H1 (cell line): ENCODE data around the gene TNN. TPM values are rescaled to one million over a fixed set of nuclear protein-coding genes. Genes with fewer than 3 reads are reported as not detected.

Experiments used
- CTCF ChIA-PET: fragments of 300-600 bp; sonication (Branson Sonifier 250); formaldehyde crosslinking; loops from one replicate; lab custom pipeline; 2021; ENCODE audit not compliant: partially characterized antibody; lab: Charles Lee
- POLR2A ChIA-PET: fragments of 300-600 bp; sonication (Branson Sonifier 250); formaldehyde crosslinking; loops from one replicate; lab custom pipeline; 2021; ENCODE audit warnings: inconsistent platforms; ENCODE audit not compliant: partially characterized antibody; lab: Charles Lee
- DNase-seq, 2 experiments: peaks; one replicate each; pipeline versions ENCODE4 v3.0.0 to v3.0.0-alpha.2; 2010 to 2022; ENCODE audit warnings: low spot score in 2 of 2, low read depth in 1 of 2, mixed read lengths in 1 of 2
- FAIRE-seq: peaks from 2 replicates; lab custom pipeline; 2011; peaks lifted over from hg19 to GRCh38; lab: Jason Lieb, UNC
- H2AFZ ChIP-seq: 2 replicates; pipeline ENCODE4 v1.8.1; 2012; ENCODE audit warnings: low read length, inconsistent platforms
- H2AK5ac ChIP-seq: 2 replicates; pipeline ENCODE4 v1.6.1; 2013; ENCODE audit warnings: low read depth, low read length
- H2BK120ac ChIP-seq: replicated peaks from 2 replicates; pipeline ENCODE3; 2013; ENCODE audit warnings: low read depth, low read length, inconsistent platforms
- H2BK12ac ChIP-seq: 2 replicates; pipeline ENCODE4 v1.6.1; 2013; ENCODE audit warnings: low read depth, low read length
- H2BK15ac ChIP-seq: 2 replicates; pipeline ENCODE4 v1.6.1; 2013; ENCODE audit warnings: low read length
- H2BK20ac ChIP-seq: 2 replicates; pipeline ENCODE4 v1.6.1; 2013; ENCODE audit warnings: low read length
- H2BK5ac ChIP-seq: 2 replicates; pipeline ENCODE4 v1.6.1; 2013; ENCODE audit warnings: low read depth, low read length
- H3K14ac ChIP-seq: 2 replicates; pipeline ENCODE4 v1.6.1; 2013; ENCODE audit warnings: inconsistent platforms; ENCODE audit not compliant: insufficient read length
- H3K18ac ChIP-seq: 2 replicates; pipeline ENCODE4 v1.6.1; 2013; ENCODE audit warnings: low read length; ENCODE audit errors: extremely low read depth
- H3K23ac ChIP-seq: 2 replicates; pipeline ENCODE4 v1.6.1; 2013; ENCODE audit warnings: inconsistent platforms; ENCODE audit not compliant: insufficient read length
- H3K23me2 ChIP-seq: 2 replicates; pipeline ENCODE4 v1.6.1; 2013; ENCODE audit warnings: low read depth, low read length
- H3K27ac ChIP-seq: 2 replicates; pipeline ENCODE4 v1.6.1; 2011; ENCODE audit warnings: low read depth, low read length, inconsistent platforms
- H3K27me3 ChIP-seq, 4 experiments: replicated peaks in 1 of 4; 1 replicate in 1 of 4; 2 replicates in 3 of 4; pipeline versions ENCODE4 v1.6.1 to v1.8.1; 2011 to 2013; ENCODE audit warnings: low read length in 3 of 4, mild to moderate bottlenecking in 3 of 4, inconsistent platforms in 2 of 4, mixed read lengths in 2 of 4, moderate library complexity in 1 of 4; ENCODE audit not compliant: control insufficient read depth in 3 of 4, insufficient read depth in 3 of 4; ENCODE audit errors: extremely low read depth in 1 of 4
- H3K36me3 ChIP-seq, 4 experiments: 2 replicates each; pipeline versions ENCODE4 v1.6.1 to v1.8.1; 2011 to 2013; ENCODE audit warnings: mild to moderate bottlenecking in 4 of 4, low read length in 3 of 4, moderate library complexity in 2 of 4, control low read depth in 1 of 4, inconsistent platforms in 1 of 4; ENCODE audit not compliant: insufficient read depth in 4 of 4, control insufficient read depth in 2 of 4
- H3K4ac ChIP-seq: replicated peaks from 2 replicates; pipeline ENCODE3; 2013; ENCODE audit warnings: low read length, low read depth, mixed read lengths, inconsistent platforms; ENCODE audit not compliant: insufficient read length
- H3K4me1 ChIP-seq, 4 experiments: replicated peaks in 1 of 4; 1 replicate in 1 of 4; 2 replicates in 3 of 4; pipeline versions ENCODE4 v1.6.1 to v1.8.1; 2011 to 2013; ENCODE audit warnings: low read length in 3 of 4, inconsistent platforms in 2 of 4, mixed read lengths in 1 of 4; ENCODE audit not compliant: insufficient read depth in 4 of 4, control insufficient read depth in 3 of 4
- H3K4me2 ChIP-seq, 2 experiments: 2 replicates each; pipeline versions ENCODE4 v1.6.1 to v1.8.1; 2011 to 2013; ENCODE audit warnings: low read depth in 2 of 2, low read length in 2 of 2, control low read depth in 1 of 2, inconsistent platforms in 1 of 2, mild to moderate bottlenecking in 1 of 2; ENCODE audit not compliant: insufficient read depth in 1 of 2
- H3K4me3 ChIP-seq, 4 experiments: fragments of 200-600, 300-600 bp in 1 of 4; sonication (generic), shearing (Covaris generic), sonication (Bioruptor Twin) in 1 of 4; 2 replicates each; pipeline versions ENCODE4 v1.5.1 to v1.8.1; 2011 to 2016; ENCODE audit warnings: low read length in 4 of 4, low read depth in 3 of 4, control low read depth in 2 of 4, inconsistent platforms in 2 of 4, mild to moderate bottlenecking in 2 of 4, mixed read lengths in 1 of 4, moderate library complexity in 1 of 4; ENCODE audit not compliant: insufficient read depth in 2 of 4; ENCODE audit errors: extremely low read depth in 1 of 4
- H3K56ac ChIP-seq: replicated peaks from 2 replicates; pipeline ENCODE3; 2013; ENCODE audit warnings: low read depth, mild to moderate bottlenecking, mixed read lengths, low read length, inconsistent platforms; ENCODE audit not compliant: insufficient read length
- H3K79me1 ChIP-seq: 2 replicates; pipeline ENCODE4 v1.6.1; 2013; ENCODE audit warnings: low read depth, low read length, control low read depth
- H3K79me2 ChIP-seq, 2 experiments: 2 replicates each; pipeline versions ENCODE4 v1.6.1 to v1.8.1; 2012 to 2013; ENCODE audit warnings: low read length in 2 of 2, mild to moderate bottlenecking in 2 of 2, inconsistent platforms in 1 of 2; ENCODE audit not compliant: insufficient read depth in 2 of 2, control insufficient read depth in 1 of 2
- H3K9ac ChIP-seq, 4 experiments: replicated peaks in 1 of 4; 1 replicate in 1 of 4; 2 replicates in 3 of 4; pipeline versions ENCODE4 v1.6.1 to v1.8.1; 2011 to 2013; ENCODE audit warnings: low read depth in 3 of 4, low read length in 3 of 4, control low read depth in 2 of 4, mild to moderate bottlenecking in 2 of 4, moderate library complexity in 2 of 4, inconsistent platforms in 1 of 4; ENCODE audit errors: extremely low read depth in 1 of 4
- H3K9me3 ChIP-seq, 2 experiments: 2 replicates each; pipeline versions ENCODE4 v1.6.1 to v1.8.1; 2012 to 2013; ENCODE audit warnings: mild to moderate bottlenecking in 2 of 2, moderate library complexity in 2 of 2, control low read depth in 1 of 2, inconsistent platforms in 1 of 2, low read depth in 1 of 2, low read length in 1 of 2, mixed read lengths in 1 of 2; ENCODE audit not compliant: insufficient read depth in 2 of 2
- H4K20me1 ChIP-seq, 2 experiments: replicated peaks in 1 of 2; 2 replicates each; pipeline versions ENCODE3 to v1.8.1; 2011 to 2013; ENCODE audit warnings: inconsistent platforms in 2 of 2, low read length in 2 of 2, mild to moderate bottlenecking in 1 of 2; ENCODE audit not compliant: insufficient read depth in 2 of 2, control insufficient read depth in 1 of 2
- H4K5ac ChIP-seq: 2 replicates; pipeline ENCODE4 v1.6.1; 2013; ENCODE audit warnings: low read length, low read depth, mixed read lengths, inconsistent platforms; ENCODE audit not compliant: insufficient read length
- H4K8ac ChIP-seq: 2 replicates; pipeline ENCODE4 v1.8.0; 2013; ENCODE audit warnings: mild to moderate bottlenecking, moderate library complexity, low read length, inconsistent platforms; ENCODE audit not compliant: insufficient read depth; ENCODE audit errors: extremely low read depth
- H4K91ac ChIP-seq: replicated peaks from 2 replicates; pipeline ENCODE3; 2013; ENCODE audit warnings: low read length, mixed read lengths, inconsistent platforms; ENCODE audit not compliant: insufficient read length
- E2F6 ChIP-seq: IDR thresholded peaks from 2 replicates; pipeline ENCODE4 v1.6.1; 2012; ENCODE audit warnings: inconsistent platforms
- FOSL1 ChIP-seq: IDR thresholded peaks from 2 replicates; pipeline ENCODE4 v1.6.1; 2011; ENCODE audit warnings: mild to moderate bottlenecking, low read depth, low read length, moderate library complexity; ENCODE audit not compliant: insufficient read depth
- JUN ChIP-seq: IDR thresholded peaks from 2 replicates; pipeline ENCODE4 v1.6.1; 2011; ENCODE audit warnings: low read depth, mild to moderate bottlenecking, improper control_type of control experiment, low read length
- KDM1A ChIP-seq: fragments of 200-600, 300-600 bp; sonication (generic); IDR thresholded peaks from 2 replicates; pipeline ENCODE4 v1.7.1; 2016; ENCODE audit warnings: mild to moderate bottlenecking, low read length, borderline replicate concordance
- POLR2AphosphoS5 ChIP-seq: IDR thresholded peaks from 2 replicates; pipeline ENCODE4 v1.6.1; 2011; ENCODE audit warnings: low read depth, low read length
- SIX5 ChIP-seq: IDR thresholded peaks from 2 replicates; pipeline ENCODE4 v1.6.1; 2011; ENCODE audit warnings: mild to moderate bottlenecking, low read depth, low read length
- ZNF274 ChIP-seq: IDR thresholded peaks from 2 replicates; pipeline ENCODE4 v1.7.0; 2012; ENCODE audit warnings: low read length, borderline replicate concordance; ENCODE audit errors: extremely low read depth
- WGBS, 2 experiments: shearing (Covaris generic) in 1 of 2; methylation state at CpG; one replicate each; pipeline versions ENCODE4 v1.1.6 to v1.1.7; 2013 to 2015; ENCODE audit warnings: low lambda C conversion rate in 2 of 2, mixed read lengths in 2 of 2, inconsistent platforms in 1 of 2, low coverage in 1 of 2, missing lambda C conversion rate in 1 of 2; ENCODE audit not compliant: insufficient replicate concordance in 2 of 2, insufficient coverage in 1 of 2, insufficient read length in 1 of 2; ENCODE audit errors: extremely low coverage in 1 of 2, missing lambda C conversion rate in 1 of 2; 5-methylcytosine and 5-hydroxymethylcytosine counted together
- polyA plus RNA-seq, 7 experiments: library from polyadenylated mRNA; depleted of rRNA in 3 of 7; stranded (reverse) in 5 of 7; unstranded in 2 of 7; fragments of >200 nt in 5 of 7; fragments of 200-250 nt in 2 of 7; gene quantifications; 1 replicate in 5 of 7; 2 replicates in 1 of 7; 4 replicates in 1 of 7; pipeline versions ENCODE4 v1.2.1 to v1.2.3, GENCODE V29; 2011 to 2013; ENCODE audit warnings: missing spikeins in 2 of 7, mixed read lengths in 2 of 7
- total RNA-seq: library from RNA; stranded (reverse); fragmentation: NEBNext Ultra II Directional; extraction: Animal tissue kit (Norgen Biotek cat#: 25700); gene quantifications from 2 replicates; pipeline ENCODE4 v1.2.1, GENCODE V29; 2021

Gene TNN
- total and polyA plus RNA-seq, 2 of the 8 experiments (the other 6 are each of a cell fraction or from before 2014, with no cell fraction given) = 0.21 to 0.30 TPM

- Histone ChIP-seq H3K23me2 (no peaks in the 10 kb centered on the region), H3K36me3 (no peaks in the 10 kb centered on the region), H2AFZ (no peak overlapping the region), H3K27ac (no peak overlapping the region), H2BK120ac (no peak overlapping the region), H3K4me2 (no peak overlapping the region), H2BK15ac (no peak overlapping the region), H3K9ac (no peak overlapping the region), H3K4me3 (no peak overlapping the region), H3K4ac (no peak overlapping the region), H2BK20ac (0 out of 2 replicates have a peak overlapping the region, but pooled peaks have one; percentile 10), H2BK12ac (no peak overlapping the region), H3K4me1 (peaks cover 0 to 2% (median under 1%) of the 10 kb centered on the region in 4 experiments; a peak in 1 of 7 replicates), H3K79me2 (no peaks in the 10 kb centered on the region), H3K79me1 (no peaks in the 10 kb centered on the region), H4K5ac (no peak overlapping the region), H3K23ac (no peak overlapping the region), H4K8ac (no peak overlapping the region), H4K91ac (no peak overlapping the region), H2BK5ac (no peak overlapping the region), H3K9me3 (no peaks in the 10 kb centered on the region), H2AK5ac (no peak overlapping the region), H3K18ac (no peak overlapping the region), H4K20me1 (no peaks in the 10 kb centered on the region), H3K14ac (no peak overlapping the region), H3K27me3 (no peaks in the 10 kb centered on the region; a peak in 2 of 7 replicates), H3K56ac (no peak overlapping the region)
- ChIA-PET POLR2A (interaction anchor here (1.1 to 1.4 kb wide), 2 partner anchors 36 to 165 kb away, joined by 3 to 6 read pairs; no protein-coding TSS in a partner anchor), CTCF (interaction anchor here (0.7 to 12.5 kb wide), 49 partner anchors 9 to 603 kb away, joined by 3 to 243 read pairs (median 6); partner anchors contain the start of genes KIAA0040 and TNN)
- DNase-seq = no peak
- WGBS, 2 experiments = 90% methylated on average over 5 of the region's 5 CpGs; no CpG with 5 or more reads in 1 of the 2 experiments
- TF ChIP-seq ZNF274 (no peak), KDM1A (no peak), JUN (no peak), E2F6 (no peak), FOSL1 (no peak), SIX5 (no peak), POLR2AphosphoS5 (no peak)
- no peak for FAIRE-seq
Observed at GRCh38 chr1:175155936-175156335, 88.3 kb downstream of the TNN start.
